ACC112 (cell line): ENCODE results near the gene SPEM3.
A peak's percentile ranks its signal among the peaks of the same experiment; 100 is the strongest.

Experiments
- H2AFZ ChIP-seq: fragments of 200-600 bp; sonication (generic); one replicate; pipeline ENCODE4 v1.6.0; 2017; ENCODE audit warnings: antibody characterized with exemption, low read length; ENCODE audit not compliant: unreplicated experiment
- H3K27ac ChIP-seq: fragments of 200-600 bp; sonication (generic); 2 replicates; pipeline ENCODE4 v1.5.1; 2014; ENCODE audit warnings: low read depth, mild to moderate bottlenecking, antibody characterized with exemption, low read length, moderate library complexity
- H3K27me3 ChIP-seq: fragments of 200-600 bp; sonication (generic); 2 replicates; pipeline ENCODE4 v1.6.1; 2014; ENCODE audit warnings: mild to moderate bottlenecking, antibody characterized with exemption, low read length, moderate library complexity, mixed read lengths; ENCODE audit not compliant: insufficient read depth
- H3K36me3 ChIP-seq: fragments of 200-600 bp; sonication (generic); 2 replicates; pipeline ENCODE4 v1.6.1; 2016; ENCODE audit warnings: mild to moderate bottlenecking, antibody characterized with exemption, low read length, moderate library complexity, mixed read lengths; ENCODE audit not compliant: insufficient read depth
- H3K4me1 ChIP-seq: fragments of 200-600 bp; sonication (generic); one replicate; pipeline ENCODE4 v1.6.1; 2016; ENCODE audit warnings: low read length, mixed read lengths; ENCODE audit not compliant: insufficient read depth, unreplicated experiment, control insufficient read depth
- H3K4me3 ChIP-seq: fragments of 200-600 bp; sonication (generic); 2 replicates; pipeline ENCODE4 v1.5.1; 2014; ENCODE audit warnings: mild to moderate bottlenecking, low read depth, low read length
- H3K79me2 ChIP-seq: fragments of 200-600 bp; sonication (generic); one replicate; pipeline ENCODE4 v1.6.0; 2016; ENCODE audit warnings: low read length; ENCODE audit not compliant: control insufficient read depth, unreplicated experiment, insufficient read depth

The SPEM3 gene

DNA sequence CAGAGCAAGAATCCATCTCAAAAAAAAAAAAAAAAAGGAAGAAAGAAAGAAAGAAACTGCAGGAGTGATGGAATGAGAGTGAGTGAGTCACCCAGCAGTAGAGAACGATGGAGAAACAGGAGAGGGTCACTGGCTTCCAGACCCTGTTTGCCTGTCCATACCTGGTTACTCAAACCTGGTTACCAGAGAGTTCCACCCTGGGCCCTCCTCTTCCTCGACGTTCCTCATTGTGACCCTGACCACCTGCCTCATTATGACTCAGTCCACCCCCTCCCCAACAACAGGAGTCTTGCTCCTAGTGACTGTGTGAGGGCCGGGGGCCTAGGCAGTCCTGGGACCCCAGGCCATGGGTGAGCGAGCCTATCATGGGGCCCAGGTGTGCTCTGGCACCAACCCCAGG is at the start of gene SPEM3:
Gene SPEM3 (plus strand): TSS at position 301 of the 400 bp plus-strand sequence. CDS start 46 bp downstream, at position 347.
- H3K4me3 ChIP-seq = no peak within 1 kb of the TSS
- no peaks in the 10 kb centered on the region for H3K36me3 ChIP-seq
- no peaks in the 10 kb centered on the region for H3K79me2 ChIP-seq
- no peaks in the 10 kb centered on the region for H3K4me1 ChIP-seq
- no peaks in the 10 kb centered on the region for H3K27me3 ChIP-seq
- H3K27ac ChIP-seq = no peak within 1 kb of the TSS
- no peak within 1 kb of the TSS for H2AFZ ChIP-seq

DNA sequence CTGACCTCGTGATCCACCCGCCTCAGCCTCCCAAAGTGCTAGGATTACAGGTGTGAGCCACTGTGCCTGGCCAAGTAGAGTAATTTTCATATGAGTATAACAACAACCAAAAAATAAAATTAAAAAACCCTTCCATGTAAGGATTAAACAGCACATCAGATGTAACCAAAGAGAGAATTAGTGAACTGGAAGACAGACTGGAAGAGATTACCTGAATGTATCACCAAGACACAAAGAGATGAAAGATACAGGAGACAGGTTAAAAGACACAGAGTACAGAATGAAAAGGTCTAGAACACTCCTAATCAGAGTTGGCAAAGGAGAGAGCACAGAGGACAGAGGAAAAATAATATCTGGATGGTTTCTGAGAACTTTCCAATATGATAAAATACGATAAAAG is 49.5 kb upstream of the SPEM3 start:
- Histone ChIP-seq H3K27me3 (peaks cover 27% of the 10 kb centered on the region), H3K79me2 (no peaks in the 10 kb centered on the region), H3K4me1 (no peaks in the 10 kb centered on the region), H3K27ac (no peak overlapping the region), H2AFZ (no peak overlapping the region), H3K36me3 (no peaks in the 10 kb centered on the region), H3K4me3 (no peak overlapping the region)

DNA sequence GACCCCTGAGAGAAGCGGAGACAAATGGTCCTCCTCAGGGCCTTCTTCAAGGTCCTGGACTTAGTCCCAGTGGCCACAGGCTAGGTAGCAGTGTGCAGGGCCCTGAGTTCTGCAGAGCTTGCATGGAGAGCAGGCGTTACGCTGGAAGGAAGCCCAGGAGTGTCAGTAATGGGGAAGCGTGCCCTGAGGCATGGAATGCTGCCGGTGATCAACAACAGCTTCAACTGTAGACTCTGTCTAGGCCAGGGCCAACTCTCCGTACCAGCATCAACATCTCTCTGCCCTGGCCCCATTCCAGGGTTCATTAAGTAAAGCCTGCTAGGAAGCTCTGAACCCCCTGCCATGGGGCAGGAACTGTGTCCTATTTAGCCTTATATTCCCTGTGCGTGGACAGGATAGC is 48.3 kb upstream of the SPEM3 start:
- no peak overlapping the region for H2AFZ ChIP-seq

DNA sequence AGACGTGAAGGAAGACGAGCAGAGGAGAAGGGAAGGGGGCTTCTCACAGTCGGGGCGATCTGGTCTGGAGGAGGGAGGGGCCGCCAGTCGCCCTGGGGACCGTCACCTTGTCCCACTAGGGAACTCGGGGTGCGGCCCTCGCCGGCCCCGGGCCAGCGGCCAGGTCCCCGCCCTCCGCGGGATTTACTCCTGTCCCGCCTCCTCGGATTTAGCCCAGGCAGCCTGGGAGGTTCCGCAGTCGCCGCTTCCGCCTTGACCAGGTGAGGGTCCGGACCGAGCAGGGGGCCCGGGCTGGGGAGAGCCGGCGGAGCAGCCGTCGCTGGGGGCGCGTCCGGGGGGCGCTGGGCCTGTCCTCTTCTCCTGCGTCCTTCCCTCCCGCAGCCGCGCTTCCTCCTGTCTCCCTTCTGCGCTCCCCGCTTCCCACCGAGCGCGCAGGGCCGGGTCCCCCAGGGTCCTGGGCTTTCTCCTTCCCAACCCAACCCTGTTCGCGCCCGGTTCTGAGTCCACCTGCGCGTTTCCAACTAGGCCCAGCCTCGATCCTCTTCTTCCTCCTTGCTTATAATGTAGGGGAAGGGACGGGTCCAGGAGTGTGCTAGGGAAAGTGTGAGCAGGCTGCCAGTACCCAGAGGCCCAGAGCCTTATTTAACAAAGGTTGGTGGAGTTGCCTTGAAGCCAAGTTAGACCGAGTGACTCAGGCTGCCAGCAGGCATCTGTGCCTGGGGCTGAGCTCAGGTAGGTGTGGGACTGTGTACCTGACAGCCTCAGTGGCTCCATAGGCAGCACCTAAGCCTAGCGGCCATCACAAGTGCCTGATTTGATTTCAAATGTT is 47.6 kb upstream of the SPEM3 start, which contains the start of gene TNK1:
Gene TNK1 (plus strand): TSS at position 235 of the 829 bp plus-strand sequence. CDS start 1,838 bp downstream, outside the sequence.
- Histone ChIP-seq H3K79me2 (no peaks in the 10 kb centered on the region), H3K27me3 (peaks cover 27% of the 10 kb centered on the region), H3K36me3 (no peaks in the 10 kb centered on the region), H3K27ac (no peak within 1 kb of the TSS), H2AFZ (no peak within 1 kb of the TSS), H3K4me1 (no peaks in the 10 kb centered on the region), H3K4me3 (peak within 1 kb of the TSS; percentile 66)

More for the DNA sequence above, 48.3 kb upstream of the SPEM3 start:
- peak overlapping the region; percentile 66 for H3K4me3 ChIP-seq
- no peaks in the 10 kb centered on the region for H3K4me1 ChIP-seq
- no peaks in the 10 kb centered on the region for H3K36me3 ChIP-seq
- peaks cover 27% of the 10 kb centered on the region for H3K27me3 ChIP-seq
- no peak overlapping the region for H3K27ac ChIP-seq
- no peaks in the 10 kb centered on the region for H3K79me2 ChIP-seq

DNA sequence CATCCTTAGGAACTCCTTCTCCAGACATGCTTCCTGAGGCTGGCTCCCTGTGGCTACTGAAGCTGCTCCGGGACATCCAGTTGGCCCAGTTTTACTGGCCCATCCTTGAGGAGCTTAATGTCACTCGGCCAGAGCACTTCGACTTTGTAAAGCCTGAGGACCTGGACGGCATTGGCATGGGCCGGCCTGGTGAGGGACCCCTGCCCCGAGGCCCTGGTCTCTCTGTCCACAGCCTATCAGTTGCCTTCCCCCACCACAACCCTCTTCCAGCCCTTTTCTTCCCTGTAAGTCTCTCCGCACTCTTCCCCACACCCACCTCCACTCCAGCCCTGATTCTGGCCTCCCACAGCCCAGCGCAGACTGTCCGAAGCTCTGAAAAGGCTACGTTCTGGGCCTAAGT is 45.8 kb upstream of the SPEM3 start:
- Histone ChIP-seq H3K4me3 (no peak overlapping the region), H3K27me3 (peaks cover 27% of the 10 kb centered on the region), H3K36me3 (no peaks in the 10 kb centered on the region), H3K4me1 (no peaks in the 10 kb centered on the region), H2AFZ (no peak overlapping the region), H3K79me2 (no peaks in the 10 kb centered on the region), H3K27ac (no peak overlapping the region)

DNA sequence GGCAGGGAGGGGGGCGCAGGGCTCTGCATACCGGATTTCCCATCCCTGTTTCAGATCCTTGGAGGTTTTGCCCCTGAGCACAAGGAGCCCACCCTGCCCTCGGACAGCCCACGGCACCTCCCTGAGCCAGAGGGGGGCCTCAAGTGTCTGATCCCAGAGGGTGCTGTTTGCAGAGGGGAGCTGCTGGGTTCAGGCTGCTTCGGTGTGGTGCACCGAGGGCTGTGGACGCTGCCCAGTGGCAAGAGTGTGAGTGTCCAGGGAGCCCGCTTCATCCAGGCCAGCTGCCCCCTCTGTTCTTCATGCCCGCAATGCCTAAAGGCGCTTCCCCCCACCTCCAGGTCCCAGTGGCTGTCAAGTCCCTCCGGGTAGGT is 45.3 kb upstream of the SPEM3 start:
- Histone ChIP-seq H3K36me3 (no peaks in the 10 kb centered on the region), H3K27me3 (peaks cover 27% of the 10 kb centered on the region), H3K79me2 (no peaks in the 10 kb centered on the region), H3K4me1 (no peaks in the 10 kb centered on the region), H2AFZ (no peak overlapping the region), H3K27ac (no peak overlapping the region), H3K4me3 (0 out of 2 replicates have a peak overlapping the region, but pooled peaks have one; percentile 66)

DNA sequence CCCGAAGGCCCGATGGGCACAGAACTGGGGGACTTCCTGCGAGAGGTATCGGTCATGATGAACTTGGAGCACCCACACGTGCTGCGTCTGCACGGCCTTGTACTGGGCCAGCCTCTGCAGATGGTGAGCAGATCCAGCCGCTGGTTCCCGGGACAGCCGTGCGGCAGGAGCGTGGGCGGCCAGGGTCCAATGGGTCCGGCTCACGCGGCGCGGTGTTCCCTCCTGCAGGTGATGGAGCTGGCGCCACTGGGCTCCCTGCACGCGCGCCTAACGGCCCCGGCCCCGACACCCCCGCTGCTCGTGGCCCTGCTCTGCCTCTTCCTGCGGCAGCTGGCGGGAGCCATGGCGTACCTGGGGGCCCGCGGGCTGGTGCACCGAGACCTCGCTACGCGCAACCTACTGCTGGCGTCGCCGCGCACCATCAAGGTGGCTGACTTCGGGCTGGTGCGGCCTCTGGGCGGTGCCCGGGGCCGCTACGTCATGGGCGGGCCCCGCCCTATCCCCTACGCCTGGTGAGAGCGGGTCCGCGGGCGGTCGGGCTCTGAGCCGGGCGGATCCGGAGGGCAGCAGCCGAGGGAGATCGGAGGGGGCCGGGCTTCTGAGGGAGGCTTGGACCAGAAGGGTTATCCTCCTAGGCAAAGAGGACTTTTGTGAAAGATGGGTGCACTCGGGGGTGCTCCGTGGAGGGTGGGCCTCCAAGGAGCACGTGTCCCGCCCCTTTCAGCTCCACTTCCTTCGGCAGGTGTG is 44.7 kb upstream of the SPEM3 start:
- no peak overlapping the region for H3K27ac ChIP-seq
- no peak overlapping the region for H2AFZ ChIP-seq
- no peaks in the 10 kb centered on the region for H3K79me2 ChIP-seq
- H3K27me3 ChIP-seq = peaks cover 27% of the 10 kb centered on the region
- no peaks in the 10 kb centered on the region for H3K4me1 ChIP-seq
- H3K4me3 ChIP-seq = peak overlapping the region; percentile 66
- no peaks in the 10 kb centered on the region for H3K36me3 ChIP-seq

DNA sequence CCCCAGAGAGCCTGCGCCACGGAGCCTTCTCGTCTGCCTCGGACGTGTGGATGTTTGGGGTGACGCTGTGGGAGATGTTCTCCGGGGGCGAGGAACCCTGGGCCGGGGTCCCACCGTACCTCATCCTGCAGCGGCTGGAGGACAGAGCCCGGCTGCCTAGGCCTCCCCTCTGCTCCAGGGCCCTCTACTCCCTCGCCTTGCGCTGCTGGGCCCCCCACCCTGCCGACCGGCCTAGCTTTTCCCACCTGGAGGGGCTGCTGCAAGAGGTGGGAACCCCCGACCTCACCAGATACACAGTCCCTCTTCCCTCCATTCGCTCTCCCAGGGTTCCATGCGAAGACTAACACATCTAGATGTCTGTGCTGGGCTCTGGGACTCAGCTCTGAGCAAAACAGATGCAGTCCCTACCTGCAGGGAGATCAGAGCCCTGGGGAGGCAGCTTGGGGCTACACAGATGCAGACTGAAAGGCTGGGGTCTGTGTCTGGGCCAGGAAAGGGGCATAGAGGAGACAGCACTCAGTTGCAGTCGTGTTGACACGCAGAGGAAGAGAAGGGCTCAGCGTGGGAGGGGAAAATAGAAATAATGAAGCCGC is 44.1 kb upstream of the SPEM3 start:
- Histone ChIP-seq H2AFZ (no peak overlapping the region), H3K4me3 (0 out of 2 replicates have a peak overlapping the region, but pooled peaks have one; percentile 66), H3K4me1 (no peaks in the 10 kb centered on the region)

DNA sequence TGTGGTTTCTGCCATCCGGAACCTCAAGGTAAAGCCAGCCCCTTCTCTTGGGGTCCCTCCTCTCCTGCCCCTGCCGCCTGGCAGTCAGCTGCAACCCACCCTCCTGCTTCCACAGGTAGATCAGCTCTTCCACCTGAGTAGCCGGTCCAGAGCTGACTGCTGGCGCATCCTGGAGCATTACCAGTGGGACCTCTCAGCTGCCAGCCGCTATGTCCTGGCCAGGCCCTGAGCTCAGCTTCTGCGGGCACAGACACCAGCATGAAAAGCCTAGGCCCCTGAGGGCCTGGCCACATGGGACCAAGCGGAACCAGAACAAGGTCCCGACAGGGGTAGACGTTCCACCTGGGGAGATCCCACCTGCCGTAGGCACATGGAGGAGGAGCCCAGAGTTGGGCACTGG is 39.8 kb upstream of the SPEM3 start:
- no peak overlapping the region for H3K27ac ChIP-seq
- H3K27me3 ChIP-seq = no peaks in the 10 kb centered on the region
- peaks cover 10% of the 10 kb centered on the region; the same call in 1 of the 2 replicates for H3K36me3 ChIP-seq
- H3K79me2 ChIP-seq = peaks cover 5% of the 10 kb centered on the region
- H3K4me3 ChIP-seq = no peak overlapping the region
- no peak overlapping the region for H2AFZ ChIP-seq
- H3K4me1 ChIP-seq = peaks cover 4% of the 10 kb centered on the region

More for the DNA sequence above, 44.1 kb upstream of the SPEM3 start:
- H3K36me3 ChIP-seq = 0 out of 2 replicates have a peak, but pooled peaks cover 1% of the 10 kb centered on the region
- no peak overlapping the region for H3K27ac ChIP-seq
- H3K79me2 ChIP-seq = no peaks in the 10 kb centered on the region
- H3K27me3 ChIP-seq = peaks cover 22% of the 10 kb centered on the region
